Measurements from ENCODE around the gene CCDC61. TPM values are rescaled to one million over a fixed set of nuclear protein-coding genes. Genes with fewer than 3 reads are reported as not detected.

The CCDC61 gene, protein sequence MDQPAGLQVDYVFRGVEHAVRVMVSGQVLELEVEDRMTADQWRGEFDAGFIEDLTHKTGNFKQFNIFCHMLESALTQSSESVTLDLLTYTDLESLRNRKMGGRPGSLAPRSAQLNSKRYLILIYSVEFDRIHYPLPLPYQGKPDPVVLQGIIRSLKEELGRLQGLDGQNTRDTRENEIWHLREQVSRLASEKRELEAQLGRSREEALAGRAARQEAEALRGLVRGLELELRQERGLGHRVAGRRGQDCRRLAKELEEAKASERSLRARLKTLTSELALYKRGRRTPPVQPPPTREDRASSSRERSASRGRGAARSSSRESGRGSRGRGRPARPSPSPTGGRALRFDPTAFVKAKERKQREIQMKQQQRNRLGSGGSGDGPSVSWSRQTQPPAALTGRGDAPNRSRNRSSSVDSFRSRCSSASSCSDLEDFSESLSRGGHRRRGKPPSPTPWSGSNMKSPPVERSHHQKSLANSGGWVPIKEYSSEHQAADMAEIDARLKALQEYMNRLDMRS
- 12.9 TPM for total RNA-seq

DNA sequence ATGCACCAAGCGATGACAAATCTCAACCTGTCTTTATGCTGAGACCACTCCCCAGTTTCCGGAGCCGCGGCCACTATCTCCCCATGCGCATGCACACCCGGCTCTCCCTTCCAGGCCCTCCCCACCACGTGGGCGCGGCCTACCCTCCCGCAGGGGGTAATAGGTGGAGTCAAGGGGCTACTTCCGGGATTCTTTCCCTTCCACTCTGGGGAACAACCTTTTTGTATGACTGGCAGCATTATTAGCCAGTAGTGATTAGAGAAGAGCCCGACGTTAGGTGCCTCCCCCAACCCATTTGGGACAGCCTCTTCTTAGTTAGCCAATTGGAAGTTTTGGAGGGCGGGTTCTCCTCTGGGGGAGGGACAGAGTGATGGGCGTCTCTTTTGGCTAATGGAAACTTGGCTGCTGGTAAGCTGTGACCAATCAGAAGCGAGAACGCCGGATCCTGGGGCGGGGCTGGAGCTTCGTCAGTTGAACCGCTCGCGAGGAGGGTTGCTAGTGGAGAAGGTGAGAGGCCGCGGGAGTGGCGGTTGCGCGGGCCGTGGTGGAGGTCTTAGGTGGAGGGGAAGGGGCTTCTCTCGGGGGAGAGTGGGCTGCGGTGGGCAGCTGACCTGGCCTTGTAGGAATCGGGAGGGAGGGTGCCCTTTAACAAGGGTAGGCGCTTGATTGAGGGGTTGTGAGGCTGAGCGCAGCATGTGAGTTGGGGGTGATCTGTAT, at the start of gene CCDC61:
TSS of gene CCDC61 (plus strand) at position 470 of the 717 bp plus-strand sequence. CDS start 7,552 bp downstream, outside the sequence.

DNA sequence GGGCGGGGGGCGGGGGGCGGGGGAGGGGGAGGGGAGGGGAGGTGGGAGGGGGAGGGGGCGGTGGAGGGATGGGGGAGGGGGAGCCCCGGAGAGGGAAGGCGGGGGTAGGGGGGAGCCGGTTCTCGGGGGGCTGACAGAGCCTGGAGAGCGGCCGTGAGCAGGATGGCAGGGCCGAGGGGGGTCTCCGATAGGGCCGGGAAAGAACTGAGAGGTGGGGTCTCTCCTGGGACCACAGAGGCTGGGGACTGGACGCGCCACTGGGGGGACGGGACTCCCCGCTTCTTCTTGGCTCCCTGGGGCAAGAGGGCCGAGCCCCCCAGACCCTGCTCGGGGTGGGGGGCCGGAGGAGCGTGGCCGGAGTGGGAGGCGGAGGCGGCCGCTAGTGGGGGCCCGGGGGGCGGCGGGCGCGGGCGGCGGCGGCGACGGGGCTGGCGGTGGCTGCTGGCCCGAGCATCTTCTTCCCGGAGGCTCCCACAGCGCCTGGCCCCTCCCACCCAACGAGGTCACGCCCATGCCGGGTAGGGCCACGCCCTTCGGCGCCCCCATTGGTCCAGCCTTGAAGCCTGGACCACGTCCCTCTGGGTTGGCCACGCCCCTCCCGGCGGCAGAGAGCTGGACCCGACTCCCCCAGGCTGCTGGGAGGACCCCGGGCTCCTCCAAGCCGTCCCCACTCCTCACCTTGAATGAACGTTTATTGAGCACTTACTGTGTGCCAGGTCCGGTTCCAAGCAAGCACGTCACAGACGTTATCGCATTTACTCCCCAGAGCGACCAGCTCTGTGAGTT, 21.5 kb upstream of the CCDC61 start, which contains the start of gene NOVA2:
TSS of gene NOVA2 (minus strand) at position 313 of the 786 bp plus-strand sequence. CDS start 514 bp downstream, outside the sequence.

DNA sequence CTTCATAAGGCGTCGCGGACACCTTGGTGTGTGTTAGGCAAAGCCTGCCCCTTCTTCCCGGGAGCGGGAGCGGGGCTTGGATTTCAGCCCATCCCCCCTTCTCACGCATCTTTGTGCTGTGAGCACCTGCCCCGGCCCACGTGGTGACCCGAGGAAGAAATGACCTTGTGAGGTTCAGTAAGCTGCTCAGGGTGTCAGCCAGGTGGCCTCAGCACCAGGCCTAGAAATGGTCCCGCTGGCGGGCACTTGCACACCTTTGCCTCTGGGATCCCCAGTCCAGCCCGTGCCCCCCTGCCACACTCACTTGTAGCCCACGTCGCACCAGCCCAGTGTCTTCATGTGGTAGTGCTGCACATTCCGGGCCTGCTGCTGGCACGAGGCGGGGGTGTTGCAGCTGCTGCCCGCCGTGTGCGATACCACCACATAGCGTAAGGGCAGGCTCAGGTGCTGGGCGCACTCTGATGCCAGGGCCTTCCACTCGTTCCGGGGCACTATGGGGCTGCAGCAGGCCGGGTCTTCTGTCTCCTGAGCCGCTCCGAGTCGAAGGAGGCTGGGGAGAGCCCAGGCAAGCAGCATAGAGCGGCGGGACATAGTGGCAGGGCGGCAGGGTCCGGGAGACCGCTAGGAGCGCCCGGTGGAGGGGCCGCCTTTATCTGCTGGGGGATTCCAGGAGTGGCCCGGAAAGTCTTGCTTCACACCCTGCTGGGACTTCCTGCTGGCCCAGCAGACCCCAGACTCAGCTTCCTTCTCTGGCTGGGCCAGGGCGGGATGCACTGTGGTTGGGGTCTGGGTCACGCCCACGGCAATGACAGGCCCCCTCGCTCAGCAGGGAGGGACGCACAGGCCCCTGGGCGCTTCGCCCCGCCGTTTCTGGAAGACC, 27.4 kb downstream of the CCDC61 start, which contains the start of gene PGLYRP1:
TSS of gene PGLYRP1 (minus strand) at position 623 of the 880 bp plus-strand sequence. CDS start at position 591, 32 bp downstream.

DNA sequence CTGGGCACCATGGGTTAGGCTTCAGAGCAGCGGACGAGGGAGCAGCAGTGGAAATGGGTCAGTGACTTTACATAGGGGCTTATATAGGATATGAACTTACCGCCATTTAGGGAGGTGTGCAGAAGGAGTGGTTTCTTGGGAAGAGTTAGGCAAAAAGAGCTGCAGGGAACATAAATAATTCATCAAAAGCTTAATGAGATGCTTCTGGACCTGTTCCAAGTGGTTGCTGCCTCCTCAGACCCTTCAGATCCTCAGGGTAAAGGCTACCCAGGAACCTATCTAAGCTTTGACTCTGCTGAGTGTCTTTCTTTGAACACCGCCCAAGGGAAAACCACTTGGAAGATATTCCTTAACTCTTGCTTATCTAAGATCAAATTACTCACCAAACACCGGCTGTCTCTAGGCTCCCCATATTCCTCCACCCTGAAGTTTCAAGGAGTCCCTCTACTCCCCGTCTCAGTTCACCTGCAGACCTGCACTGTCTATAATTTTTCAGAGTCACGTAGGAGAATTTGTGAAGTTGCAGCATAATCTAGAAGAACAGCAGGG, 45.8 kb downstream of the CCDC61 start, which contains the start of gene IGFL4:
TSS of gene IGFL4 (minus strand) at position 51 of the 549 bp plus-strand sequence. CDS start at position 11, 40 bp downstream.

Small RNA genes within 50 kb of the gene (small RNA-seq; reads per million reads assigned to genes)
- 67.9 reads per million, percentile 97 among the genes with 10 or more reads in this experiment for gene MIR769 (ENCODE audit: low replicate concordance)

Other genes with a start within 250 kb of the CCDC61 start
- gene SIX5, start 226.2 kb upstream of the CCDC61 start, total RNA-seq: 24.2 TPM
- 53.2 TPM for gene DMPK, start 213.0 kb upstream of the CCDC61 start, total RNA-seq
- gene DMWD, start 202.6 kb upstream of the CCDC61 start, total RNA-seq: 54.0 TPM
- gene RSPH6A, start 180.2 kb upstream of the CCDC61 start, total RNA-seq: 0.18 TPM
- 43.7 TPM for gene SYMPK, start 132.3 kb upstream of the CCDC61 start, total RNA-seq
- gene FOXA3, start 131.1 kb upstream of the CCDC61 start, total RNA-seq: 1.3 TPM
- gene IRF2BP1, start 109.3 kb upstream of the CCDC61 start, total RNA-seq: 42.9 TPM
- gene MYPOP, start 92.9 kb upstream of the CCDC61 start, total RNA-seq: 3.8 TPM
- gene NANOS2, start 80.7 kb upstream of the CCDC61 start, total RNA-seq: not detected
- 2.7 TPM for gene NOVA2, start 21.6 kb upstream of the CCDC61 start, total RNA-seq
- 9.9 TPM for gene PGLYRP1, start 27.6 kb downstream of the CCDC61 start, total RNA-seq
- 0.58 TPM for gene IGFL4, start 45.5 kb downstream of the CCDC61 start, total RNA-seq
- gene IGFL3, start 129.2 kb downstream of the CCDC61 start, total RNA-seq: not detected
- not detected for gene IGFL2, start 152.8 kb downstream of the CCDC61 start, total RNA-seq
- gene IGFL1, start 234.3 kb downstream of the CCDC61 start, total RNA-seq: not detected